IPS-NIHi11 (cell line): ENCODE data around the gene GUCA2B.

Source experiments
- DNase-seq: peaks from one replicate; pipeline ENCODE4 v3.0.0; 2012; ENCODE audit warnings: mixed read lengths, low spot score

Gene GUCA2B

GRCh38 chr1:42143896-42144710 is 9.1 kb upstream of the GUCA2B start:
- DNase-seq: no peak

GRCh38 chr1:42144711-42145388 is 8.4 kb upstream of the GUCA2B start:
- no peak for DNase-seq

GRCh38 chr1:42145389-42145716 is 7.9 kb upstream of the GUCA2B start:
- no peak for DNase-seq

GRCh38 chr1:42145764-42146625 is 7.2 kb upstream of the GUCA2B start:
- no peak for DNase-seq

- DNase-seq: peak; percentile 89
Measured at GRCh38 chr1:42146626-42147320, 6.4 kb upstream of the GUCA2B start.

GRCh38 chr1:42148166-42148565 is 5.0 kb upstream of the GUCA2B start:
- no peak for DNase-seq

GRCh38 chr1:42150651-42151050 is 2.6 kb upstream of the GUCA2B start:
- no peak for DNase-seq

- DNase-seq: no peak
Measured at GRCh38 chr1:42152119-42152518, 1.1 kb upstream of the GUCA2B start.

- no peak for DNase-seq
Measured at GRCh38 chr1:42153624-42154023, 414 bp downstream of the GUCA2B start.

- no peak for DNase-seq
Measured at GRCh38 chr1:42154685-42155084, 1.5 kb downstream of the GUCA2B start.

GRCh38 chr1:42155362-42155761 is 2.2 kb downstream of the GUCA2B start:
- DNase-seq: no peak

- DNase-seq: no peak
Measured at GRCh38 chr1:42157667-42158066, 4.5 kb downstream of the GUCA2B start.

GRCh38 chr1:42158189-42158588 is 5.0 kb downstream of the GUCA2B start:
- DNase-seq: no peak

- DNase-seq: no peak
Measured at GRCh38 chr1:42162181-42162580, 9.0 kb downstream of the GUCA2B start.

- DNase-seq: no peak
Measured at GRCh38 chr1:42163114-42163513, 9.9 kb downstream of the GUCA2B start.

GRCh38 chr1:42163536-42164503 is 10.6 kb downstream of the GUCA2B start:
- DNase-seq: no peak

- DNase-seq: no peak
Measured at GRCh38 chr1:42164551-42165420, 11.6 kb downstream of the GUCA2B start, which contains the start of gene GUCA2A. Gene GUCA2A (minus strand): TSS chr1:42164745. CDS start chr1:42164712, 33 bp downstream.

GRCh38 chr1:42165511-42166210 is 12.5 kb downstream of the GUCA2B start:
- DNase-seq: peak; percentile 69
